A549 (cell line): Measurements from ENCODE around the gene GID4.

Source experiments
- CHD4 ChIP-seq: fragments of 200-600 bp; sonication (generic); IDR thresholded peaks from 2 replicates; pipeline ENCODE4 v1.6.1; 2016; ENCODE audit warnings: antibody characterized with exemption, mild to moderate bottlenecking, borderline replicate concordance
- EP300 ChIP-seq, 2 experiments: fragments of >200 bp; sonication (Bioruptor Twin); formaldehyde crosslinking; IDR thresholded peaks; 2 replicates in 1 of 2; 3 replicates in 1 of 2; pipeline ENCODE4 v1.6.1; 2016 to 2017
- ESRRA ChIP-seq: fragments of 150-350 bp; IDR thresholded peaks from 2 replicates; pipeline ENCODE4 v1.6.1; 2014; ENCODE audit warnings: mild to moderate bottlenecking, low read length, borderline replicate concordance
- HDAC2 ChIP-seq: fragments of 200-600 bp; sonication (generic); IDR thresholded peaks from 2 replicates; pipeline ENCODE4 v1.6.1; 2016
- KDM5A ChIP-seq: fragments of 200-600 bp; sonication (generic); IDR thresholded peaks from 2 replicates; pipeline ENCODE4 v1.6.1; 2016; ENCODE audit warnings: antibody characterized with exemption, mild to moderate bottlenecking
- POLR2A ChIP-seq: IDR thresholded peaks from 2 replicates; pipeline ENCODE4 v1.6.1; 2012; ENCODE audit warnings: mild to moderate bottlenecking, low read length
- RAD21 ChIP-seq, 2 experiments: fragments of >200 bp in 1 of 2; sonication (Bioruptor Twin) in 1 of 2; formaldehyde crosslinking in 1 of 2; IDR thresholded peaks in 1 of 2; conservative IDR thresholded peaks in 1 of 2; 2 replicates in 1 of 2; 3 replicates in 1 of 2; pipeline ENCODE4 v1.6.1; 2012 to 2018; ENCODE audit warnings: inconsistent platforms in 1 of 2
- SMC3 ChIP-seq: fragments of >200 bp; sonication (Bioruptor Twin); formaldehyde crosslinking; IDR thresholded peaks from 3 replicates; pipeline ENCODE4 v1.6.1; 2018; ENCODE audit warnings: inconsistent platforms
- SREBF2 ChIP-seq: fragments of 450-650 bp; IDR thresholded peaks from 2 replicates; pipeline ENCODE4 v1.6.1; 2014; ENCODE audit warnings: mild to moderate bottlenecking, moderate library complexity
- TF ChIP-seq, protein P1 (sequence below): fragments of >200 bp; sonication (Bioruptor Twin); formaldehyde crosslinking; IDR thresholded peaks from 3 replicates; pipeline ENCODE4 v1.5.1; 2016

DNA sequence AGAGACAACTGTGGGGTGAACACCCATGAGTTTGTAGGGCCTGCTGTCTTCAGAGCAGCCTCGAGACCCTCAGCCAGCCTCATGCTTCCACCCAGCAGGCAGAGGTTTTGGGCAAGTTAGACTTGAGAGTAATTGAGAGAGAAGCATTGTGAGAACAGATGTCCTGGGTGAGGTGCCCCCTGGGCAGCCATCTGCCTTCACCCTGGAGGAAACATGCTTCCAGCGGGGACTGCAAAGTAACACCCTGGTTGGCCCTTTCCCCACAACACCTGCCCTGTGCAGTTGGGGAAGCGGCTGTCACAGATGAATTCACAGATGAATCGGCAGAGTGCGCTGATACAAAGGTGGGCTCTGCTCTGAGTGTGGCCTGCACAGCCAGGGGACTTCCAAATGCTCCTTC is 23.6 kb upstream of the GID4 start:
- TF ChIP-seq SMC3 (no peak), ESRRA (no peak), KDM5A (no peak), HDAC2 (no peak), CHD4 (no peak), POLR2A (no peak), EP300 (IDR thresholded peaks at IDR 0.05) (no peak), RAD21 (conservative IDR thresholded peaks at IDR 0.05 in 1 of 2, IDR thresholded peaks at IDR 0.05 in 1 of 2) (no peak), SREBF2 (no peak)
- TF ChIP-seq, protein P1, sequence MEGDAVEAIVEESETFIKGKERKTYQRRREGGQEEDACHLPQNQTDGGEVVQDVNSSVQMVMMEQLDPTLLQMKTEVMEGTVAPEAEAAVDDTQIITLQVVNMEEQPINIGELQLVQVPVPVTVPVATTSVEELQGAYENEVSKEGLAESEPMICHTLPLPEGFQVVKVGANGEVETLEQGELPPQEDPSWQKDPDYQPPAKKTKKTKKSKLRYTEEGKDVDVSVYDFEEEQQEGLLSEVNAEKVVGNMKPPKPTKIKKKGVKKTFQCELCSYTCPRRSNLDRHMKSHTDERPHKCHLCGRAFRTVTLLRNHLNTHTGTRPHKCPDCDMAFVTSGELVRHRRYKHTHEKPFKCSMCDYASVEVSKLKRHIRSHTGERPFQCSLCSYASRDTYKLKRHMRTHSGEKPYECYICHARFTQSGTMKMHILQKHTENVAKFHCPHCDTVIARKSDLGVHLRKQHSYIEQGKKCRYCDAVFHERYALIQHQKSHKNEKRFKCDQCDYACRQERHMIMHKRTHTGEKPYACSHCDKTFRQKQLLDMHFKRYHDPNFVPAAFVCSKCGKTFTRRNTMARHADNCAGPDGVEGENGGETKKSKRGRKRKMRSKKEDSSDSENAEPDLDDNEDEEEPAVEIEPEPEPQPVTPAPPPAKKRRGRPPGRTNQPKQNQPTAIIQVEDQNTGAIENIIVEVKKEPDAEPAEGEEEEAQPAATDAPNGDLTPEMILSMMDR = no peak
